IMR-90 (cell line): ENCODE data around the gene ELF5. TPM values are rescaled to one million over a fixed set of nuclear protein-coding genes. Genes with fewer than 3 reads are reported as not detected.

Experiments
- ATAC-seq: fragments of 200-7000 bp; cut with Tn5 transposase; 2 replicates; pipeline ENCODE4 v1.9.1; 2020; ENCODE audit warnings: low read depth, mild to moderate bottlenecking, moderate library complexity
- BruUV-seq: library from RNA; stranded (reverse); fragments of 400-500 nt; replicated peaks from 2 replicates; lab custom pipeline; 2021; lab: Mats Ljungman, UMichigan
- CTCF ChIA-PET: fragments of 300-600 bp; formaldehyde crosslinking; extraction: SDS; loops from one replicate; lab custom pipeline; 2021; ENCODE audit warnings: antibody characterized with exemption; lab: Yijun Ruan, JAX
- POLR2A ChIA-PET: fragments of 300-600 bp; sonication (Branson Sonifier 250); formaldehyde crosslinking; loops from one replicate; lab custom pipeline; 2022; ENCODE audit warnings: antibody characterized with exemption; ENCODE audit not compliant: unreplicated experiment; lab: Charles Lee
- DNase-seq: peaks from one replicate; pipeline ENCODE4 v3.0.0; 2013
- H2AFZ ChIP-seq: replicated peaks from 2 replicates; pipeline ENCODE3; 2013; ENCODE audit warnings: low read length, mild to moderate bottlenecking; ENCODE audit not compliant: poor library complexity
- H2AK5ac ChIP-seq: 2 replicates; pipeline ENCODE4 v1.6.1; 2013; ENCODE audit warnings: low read depth, low read length, inconsistent platforms
- H2AK9ac ChIP-seq: replicated peaks from 2 replicates; pipeline ENCODE3; 2013; ENCODE audit warnings: mild to moderate bottlenecking, low read depth, low read length, moderate library complexity; ENCODE audit not compliant: poor library complexity
- H2BK120ac ChIP-seq: 2 replicates; pipeline ENCODE4 v1.6.1; 2013; ENCODE audit warnings: low read depth, low read length, inconsistent platforms
- H2BK15ac ChIP-seq: 3 replicates; pipeline ENCODE4 v1.6.1; 2013; ENCODE audit warnings: low read depth, low read length, inconsistent platforms
- H2BK20ac ChIP-seq: 2 replicates; pipeline ENCODE4 v1.6.1; 2013; ENCODE audit warnings: low read depth, mild to moderate bottlenecking, inconsistent platforms, low read length, moderate library complexity
- H2BK5ac ChIP-seq: 2 replicates; pipeline ENCODE4 v1.6.1; 2013; ENCODE audit warnings: mild to moderate bottlenecking, low read depth, low read length, inconsistent platforms; ENCODE audit not compliant: poor library complexity, severe bottlenecking
- H3K14ac ChIP-seq: replicated peaks from 2 replicates; pipeline ENCODE4 v1.6.1; 2013; ENCODE audit warnings: low read depth, low read length, inconsistent platforms
- H3K18ac ChIP-seq: 2 replicates; pipeline ENCODE4 v1.6.1; 2013; ENCODE audit warnings: low read depth, low read length, control low read depth
- H3K23ac ChIP-seq: 2 replicates; pipeline ENCODE4 v1.6.1; 2013; ENCODE audit warnings: low read depth, low read length, inconsistent platforms
- H3K27ac ChIP-seq: 2 replicates; pipeline ENCODE4 v1.5.1; 2013; ENCODE audit warnings: mild to moderate bottlenecking, control low read depth, low read length; ENCODE audit not compliant: insufficient read depth
- H3K27me3 ChIP-seq: 2 replicates; pipeline ENCODE4 v1.6.1; 2013; ENCODE audit warnings: low read length; ENCODE audit not compliant: control insufficient read depth, insufficient read depth
- H3K36me3 ChIP-seq: 2 replicates; pipeline ENCODE4 v1.6.1; 2013; ENCODE audit warnings: low read length, mixed read lengths; ENCODE audit not compliant: control insufficient read depth, insufficient read depth
- H3K4ac ChIP-seq: 2 replicates; pipeline ENCODE4 v1.6.1; 2013; ENCODE audit warnings: low read depth, low read length, inconsistent platforms
- H3K4me1 ChIP-seq: 2 replicates; pipeline ENCODE4 v1.6.1; 2013; ENCODE audit warnings: low read length, mixed read lengths; ENCODE audit not compliant: control insufficient read depth, insufficient read depth
- H3K4me2 ChIP-seq: 2 replicates; pipeline ENCODE4 v1.6.1; 2013; ENCODE audit warnings: low read depth, mild to moderate bottlenecking, control low read depth, low read length, moderate library complexity
- H3K4me3 ChIP-seq: 2 replicates; pipeline ENCODE4 v1.5.1; 2013; ENCODE audit warnings: low read depth, mild to moderate bottlenecking, control low read depth, low read length, moderate library complexity; ENCODE audit not compliant: insufficient read depth
- H3K56ac ChIP-seq: 2 replicates; pipeline ENCODE4 v1.6.1; 2013; ENCODE audit warnings: low read length, inconsistent platforms; ENCODE audit not compliant: insufficient read depth; ENCODE audit errors: extremely low read depth
- H3K79me1 ChIP-seq, 2 experiments: 2 replicates each; pipeline ENCODE4 v1.6.1; 2013; ENCODE audit warnings: low read length in 2 of 2, inconsistent platforms in 1 of 2, low read depth in 1 of 2
- H3K9ac ChIP-seq: 2 replicates; pipeline ENCODE4 v1.6.1; 2013; ENCODE audit warnings: low read depth, low read length, control low read depth
- H3K9me1 ChIP-seq: 2 replicates; pipeline ENCODE4 v1.6.1; 2013; ENCODE audit warnings: low read length, inconsistent platforms; ENCODE audit not compliant: insufficient read depth
- H3K9me3 ChIP-seq: 2 replicates; pipeline ENCODE4 v1.6.1; 2013; ENCODE audit warnings: low read length; ENCODE audit not compliant: control insufficient read depth, insufficient read depth
- H4K20me1 ChIP-seq: 2 replicates; pipeline ENCODE4 v1.6.1; 2013; ENCODE audit warnings: low read length, inconsistent platforms; ENCODE audit not compliant: insufficient read depth
- H4K5ac ChIP-seq: 2 replicates; pipeline ENCODE4 v1.6.1; 2013; ENCODE audit warnings: mild to moderate bottlenecking, low read depth, low read length, control low read depth
- H4K8ac ChIP-seq, 2 experiments: 2 replicates each; pipeline ENCODE4 v1.6.1; 2013; ENCODE audit warnings: low read depth in 2 of 2, low read length in 2 of 2, control low read depth in 1 of 2, inconsistent platforms in 1 of 2
- H4K91ac ChIP-seq: 2 replicates; pipeline ENCODE4 v1.6.1; 2013; ENCODE audit warnings: low read depth, low read length, inconsistent platforms; ENCODE audit not compliant: insufficient read depth
- BHLHE40 ChIP-seq: fragments of 150-350 bp; IDR thresholded peaks from 2 replicates; pipeline ENCODE4 v1.6.1; 2016; ENCODE audit warnings: mild to moderate bottlenecking, low read depth, low read length
- RAD21 ChIP-seq: IDR thresholded peaks from 2 replicates; pipeline ENCODE4 v1.6.1; 2012; ENCODE audit warnings: low read length, improper control_type of control experiment
- RFX5 ChIP-seq: IDR thresholded peaks from 2 replicates; pipeline ENCODE4 v1.8.0; 2012; ENCODE audit warnings: low read depth, mild to moderate bottlenecking, low read length, moderate library complexity
- SMC3 ChIP-seq: fragments of 150-350 bp; IDR thresholded peaks from 2 replicates; pipeline ENCODE4 v1.6.1; 2016; ENCODE audit warnings: low read depth, mild to moderate bottlenecking, antibody characterized with exemption, low read length, moderate library complexity
- WGBS, 2 experiments: methylation state at CpG; one replicate each; pipeline versions ENCODE4 v1.1.5 to v1.1.7; 2013; ENCODE audit warnings: missing lambda C conversion rate in 2 of 2; ENCODE audit not compliant: insufficient read length in 1 of 2; ENCODE audit errors: extremely low coverage in 2 of 2; 5-methylcytosine and 5-hydroxymethylcytosine counted together
- dilution Hi-C: fragments of 300-500 bp; cut with HindIII; formaldehyde crosslinking; loops from one replicate; pipeline ENCODE4 v1.14.3; 2018; ENCODE audit warnings: low sequenced_read_pairs; ENCODE audit not compliant: unreplicated experiment
- in situ Hi-C: fragments of 300-500 bp; cut with MboI; formaldehyde crosslinking; loops from 3 replicates; pipeline ENCODE4 v1.14.3; 2019; ENCODE audit warnings: low sequenced_read_pairs, inconsistent platforms, mixed read lengths
- intact Hi-C: fragments of 100-400 bp; cut with micrococcal nuclease; formaldehyde crosslinking; loops from 2 replicates; pipeline ENCODE4 v1.10.0; 2022
- polyA plus RNA-seq, 3 experiments: library from polyadenylated mRNA; depleted of rRNA; stranded (reverse); fragments of >200 nt; gene quantifications; 2 replicates each; pipeline ENCODE4 v1.2.3, GENCODE V29; 2012; ENCODE audit warnings: low replicate concordance in 1 of 3
- total RNA-seq: library from RNA; depleted of rRNA; stranded (reverse); fragments of >200 nt; gene quantifications from 2 replicates; pipeline ENCODE4 v1.2.3, GENCODE V29; 2012

Gene ELF5
- total and polyA plus RNA-seq, 2 of the 4 experiments (the other 2 are of a cell fraction): not detected

DNA sequence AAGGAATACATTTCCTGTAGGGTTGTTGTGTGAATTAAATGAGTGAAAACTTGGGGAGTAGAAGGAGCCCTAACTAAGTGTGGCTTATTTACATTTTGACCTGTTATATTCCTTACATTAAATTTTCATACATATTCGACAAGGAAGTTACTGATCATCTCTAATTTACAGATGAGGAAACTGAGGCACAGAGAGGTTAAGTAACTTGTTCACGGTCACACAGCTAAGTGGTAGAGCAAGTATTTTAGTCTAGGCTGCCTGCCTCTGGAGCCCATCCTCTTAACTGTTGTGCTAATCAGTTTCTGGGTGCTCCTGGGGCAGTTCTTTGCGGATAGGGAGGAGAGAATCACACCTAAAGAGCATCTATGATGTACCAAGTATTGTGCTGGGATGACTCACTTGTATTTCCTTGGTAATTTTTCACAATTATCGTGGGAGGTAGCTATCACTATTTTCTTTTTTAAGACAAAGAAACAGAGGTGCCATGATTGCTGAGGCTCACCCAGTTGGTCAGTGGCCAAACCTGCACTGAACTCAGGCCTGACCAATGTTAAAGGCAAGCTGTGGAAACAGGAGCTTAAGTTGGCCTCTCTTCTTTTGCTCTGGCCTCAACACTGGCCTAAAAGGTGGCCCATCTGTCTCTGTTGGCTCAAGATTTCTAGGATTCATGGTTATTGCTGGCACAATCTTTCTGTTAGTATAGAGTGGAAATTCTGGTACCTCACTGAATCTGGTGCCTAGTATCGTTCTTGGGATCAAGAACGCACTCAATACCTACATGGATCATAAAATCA, 2.9 kb upstream of the ELF5 start:
- no peak overlapping the region for H4K8ac ChIP-seq

More for the DNA sequence above, 2.9 kb upstream of the ELF5 start:
- H4K20me1 ChIP-seq: no peaks in the 10 kb centered on the region
- no peak for DNase-seq
- in situ Hi-C loops (no loop called here), dilution Hi-C loops (no loop called here), intact Hi-C loops (loop anchor here (5.0 kb wide), 1 partner anchor 876 kb away; no protein-coding TSS in a partner anchor)
- H3K9ac ChIP-seq: no peak overlapping the region
- H2AFZ ChIP-seq: no peak overlapping the region
- no peak overlapping the region for H3K4me3 ChIP-seq
- no peak overlapping the region for H3K18ac ChIP-seq
- no peak overlapping the region for H4K5ac ChIP-seq
- TF ChIP-seq RFX5 (no peak), BHLHE40 (no peak), SMC3 (no peak), RAD21 (no peak)
- ChIA-PET CTCF (no interaction called here), POLR2A (no interaction called here)
- no peak overlapping the region for H2BK5ac ChIP-seq
- H2BK120ac ChIP-seq: no peak overlapping the region
- H3K14ac ChIP-seq: no peak overlapping the region
- no peak overlapping the region for H2AK5ac ChIP-seq
- no peaks in the 10 kb centered on the region for H3K79me1 ChIP-seq
- H2BK15ac ChIP-seq: no peak overlapping the region
- H3K9me3 ChIP-seq: no peaks in the 10 kb centered on the region
- no peak overlapping the region for H3K23ac ChIP-seq
- H3K27me3 ChIP-seq: peaks cover 19% of the 10 kb centered on the region
- no TSS peak for BruUV-seq
- H3K36me3 ChIP-seq: no peaks in the 10 kb centered on the region
- no peak overlapping the region for H2AK9ac ChIP-seq
- H3K4ac ChIP-seq: no peak overlapping the region
- WGBS, 2 experiments: 82% methylated on average over 3 of the region's 6 CpGs; no CpG with 5 or more reads in 1 of the 2 experiments
- no peak overlapping the region for H4K91ac ChIP-seq
- H3K4me2 ChIP-seq: no peak overlapping the region
- no peak overlapping the region for H2BK20ac ChIP-seq
- H3K27ac ChIP-seq: no peak overlapping the region
- ATAC-seq: no peak
- H3K56ac ChIP-seq: no peak overlapping the region
- H3K4me1 ChIP-seq: no peaks in the 10 kb centered on the region
- no peaks in the 10 kb centered on the region for H3K9me1 ChIP-seq
